H1 (cell line): Measurements from ENCODE around the gene KATNBL1. TPM values are rescaled to one million over a fixed set of nuclear protein-coding genes. Genes with fewer than 3 reads are reported as not detected.

ENCODE experiments used
- CTCF ChIA-PET: fragments of 300-600 bp; sonication (Branson Sonifier 250); formaldehyde crosslinking; loops from one replicate; lab custom pipeline; 2021; ENCODE audit not compliant: partially characterized antibody; lab: Charles Lee
- POLR2A ChIA-PET: fragments of 300-600 bp; sonication (Branson Sonifier 250); formaldehyde crosslinking; loops from one replicate; lab custom pipeline; 2021; ENCODE audit warnings: inconsistent platforms; ENCODE audit not compliant: partially characterized antibody; lab: Charles Lee
- DNase-seq, 2 experiments: peaks; one replicate each; pipeline versions ENCODE4 v3.0.0 to v3.0.0-alpha.2; 2010 to 2022; ENCODE audit warnings: low spot score in 2 of 2, low read depth in 1 of 2, mixed read lengths in 1 of 2
- FAIRE-seq: peaks from 2 replicates; lab custom pipeline; 2011; peaks lifted over from hg19 to GRCh38; lab: Jason Lieb, UNC
- H2AFZ ChIP-seq: 2 replicates; pipeline ENCODE4 v1.8.1; 2012; ENCODE audit warnings: low read length, inconsistent platforms
- H2AK5ac ChIP-seq: 2 replicates; pipeline ENCODE4 v1.6.1; 2013; ENCODE audit warnings: low read depth, low read length
- H2BK120ac ChIP-seq: replicated peaks from 2 replicates; pipeline ENCODE3; 2013; ENCODE audit warnings: low read depth, low read length, inconsistent platforms
- H2BK12ac ChIP-seq: 2 replicates; pipeline ENCODE4 v1.6.1; 2013; ENCODE audit warnings: low read depth, low read length
- H2BK15ac ChIP-seq: 2 replicates; pipeline ENCODE4 v1.6.1; 2013; ENCODE audit warnings: low read length
- H2BK20ac ChIP-seq: 2 replicates; pipeline ENCODE4 v1.6.1; 2013; ENCODE audit warnings: low read length
- H2BK5ac ChIP-seq: 2 replicates; pipeline ENCODE4 v1.6.1; 2013; ENCODE audit warnings: low read depth, low read length
- H3K14ac ChIP-seq: 2 replicates; pipeline ENCODE4 v1.6.1; 2013; ENCODE audit warnings: inconsistent platforms; ENCODE audit not compliant: insufficient read length
- H3K18ac ChIP-seq: 2 replicates; pipeline ENCODE4 v1.6.1; 2013; ENCODE audit warnings: low read length; ENCODE audit errors: extremely low read depth
- H3K23ac ChIP-seq: 2 replicates; pipeline ENCODE4 v1.6.1; 2013; ENCODE audit warnings: inconsistent platforms; ENCODE audit not compliant: insufficient read length
- H3K23me2 ChIP-seq: 2 replicates; pipeline ENCODE4 v1.6.1; 2013; ENCODE audit warnings: low read depth, low read length
- H3K27ac ChIP-seq: 2 replicates; pipeline ENCODE4 v1.6.1; 2011; ENCODE audit warnings: low read depth, low read length, inconsistent platforms
- H3K27me3 ChIP-seq, 4 experiments: replicated peaks in 1 of 4; 1 replicate in 1 of 4; 2 replicates in 3 of 4; pipeline versions ENCODE4 v1.6.1 to v1.8.1; 2011 to 2013; ENCODE audit warnings: low read length in 3 of 4, mild to moderate bottlenecking in 3 of 4, inconsistent platforms in 2 of 4, mixed read lengths in 2 of 4, moderate library complexity in 1 of 4; ENCODE audit not compliant: control insufficient read depth in 3 of 4, insufficient read depth in 3 of 4; ENCODE audit errors: extremely low read depth in 1 of 4
- H3K36me3 ChIP-seq, 4 experiments: 2 replicates each; pipeline versions ENCODE4 v1.6.1 to v1.8.1; 2011 to 2013; ENCODE audit warnings: mild to moderate bottlenecking in 4 of 4, low read length in 3 of 4, moderate library complexity in 2 of 4, control low read depth in 1 of 4, inconsistent platforms in 1 of 4; ENCODE audit not compliant: insufficient read depth in 4 of 4, control insufficient read depth in 2 of 4
- H3K4ac ChIP-seq: replicated peaks from 2 replicates; pipeline ENCODE3; 2013; ENCODE audit warnings: low read length, low read depth, mixed read lengths, inconsistent platforms; ENCODE audit not compliant: insufficient read length
- H3K4me1 ChIP-seq, 4 experiments: replicated peaks in 1 of 4; 1 replicate in 1 of 4; 2 replicates in 3 of 4; pipeline versions ENCODE4 v1.6.1 to v1.8.1; 2011 to 2013; ENCODE audit warnings: low read length in 3 of 4, inconsistent platforms in 2 of 4, mixed read lengths in 1 of 4; ENCODE audit not compliant: insufficient read depth in 4 of 4, control insufficient read depth in 3 of 4
- H3K4me2 ChIP-seq, 2 experiments: 2 replicates each; pipeline versions ENCODE4 v1.6.1 to v1.8.1; 2011 to 2013; ENCODE audit warnings: low read depth in 2 of 2, low read length in 2 of 2, control low read depth in 1 of 2, inconsistent platforms in 1 of 2, mild to moderate bottlenecking in 1 of 2; ENCODE audit not compliant: insufficient read depth in 1 of 2
- H3K4me3 ChIP-seq, 4 experiments: fragments of 200-600, 300-600 bp in 1 of 4; sonication (generic), shearing (Covaris generic), sonication (Bioruptor Twin) in 1 of 4; 2 replicates each; pipeline versions ENCODE4 v1.5.1 to v1.8.1; 2011 to 2016; ENCODE audit warnings: low read length in 4 of 4, low read depth in 3 of 4, control low read depth in 2 of 4, inconsistent platforms in 2 of 4, mild to moderate bottlenecking in 2 of 4, mixed read lengths in 1 of 4, moderate library complexity in 1 of 4; ENCODE audit not compliant: insufficient read depth in 2 of 4; ENCODE audit errors: extremely low read depth in 1 of 4
- H3K56ac ChIP-seq: replicated peaks from 2 replicates; pipeline ENCODE3; 2013; ENCODE audit warnings: low read depth, mild to moderate bottlenecking, mixed read lengths, low read length, inconsistent platforms; ENCODE audit not compliant: insufficient read length
- H3K79me1 ChIP-seq: 2 replicates; pipeline ENCODE4 v1.6.1; 2013; ENCODE audit warnings: low read depth, low read length, control low read depth
- H3K79me2 ChIP-seq, 2 experiments: 2 replicates each; pipeline versions ENCODE4 v1.6.1 to v1.8.1; 2012 to 2013; ENCODE audit warnings: low read length in 2 of 2, mild to moderate bottlenecking in 2 of 2, inconsistent platforms in 1 of 2; ENCODE audit not compliant: insufficient read depth in 2 of 2, control insufficient read depth in 1 of 2
- H3K9ac ChIP-seq, 4 experiments: replicated peaks in 1 of 4; 1 replicate in 1 of 4; 2 replicates in 3 of 4; pipeline versions ENCODE4 v1.6.1 to v1.8.1; 2011 to 2013; ENCODE audit warnings: low read depth in 3 of 4, low read length in 3 of 4, control low read depth in 2 of 4, mild to moderate bottlenecking in 2 of 4, moderate library complexity in 2 of 4, inconsistent platforms in 1 of 4; ENCODE audit errors: extremely low read depth in 1 of 4
- H3K9me3 ChIP-seq, 2 experiments: 2 replicates each; pipeline versions ENCODE4 v1.6.1 to v1.8.1; 2012 to 2013; ENCODE audit warnings: mild to moderate bottlenecking in 2 of 2, moderate library complexity in 2 of 2, control low read depth in 1 of 2, inconsistent platforms in 1 of 2, low read depth in 1 of 2, low read length in 1 of 2, mixed read lengths in 1 of 2; ENCODE audit not compliant: insufficient read depth in 2 of 2
- H4K20me1 ChIP-seq, 2 experiments: replicated peaks in 1 of 2; 2 replicates each; pipeline versions ENCODE3 to v1.8.1; 2011 to 2013; ENCODE audit warnings: inconsistent platforms in 2 of 2, low read length in 2 of 2, mild to moderate bottlenecking in 1 of 2; ENCODE audit not compliant: insufficient read depth in 2 of 2, control insufficient read depth in 1 of 2
- H4K5ac ChIP-seq: 2 replicates; pipeline ENCODE4 v1.6.1; 2013; ENCODE audit warnings: low read length, low read depth, mixed read lengths, inconsistent platforms; ENCODE audit not compliant: insufficient read length
- H4K8ac ChIP-seq: 2 replicates; pipeline ENCODE4 v1.8.0; 2013; ENCODE audit warnings: mild to moderate bottlenecking, moderate library complexity, low read length, inconsistent platforms; ENCODE audit not compliant: insufficient read depth; ENCODE audit errors: extremely low read depth
- H4K91ac ChIP-seq: replicated peaks from 2 replicates; pipeline ENCODE3; 2013; ENCODE audit warnings: low read length, mixed read lengths, inconsistent platforms; ENCODE audit not compliant: insufficient read length
- ASH2L ChIP-seq: fragments of 200-600, 300-600 bp; sonication (generic); IDR thresholded peaks from one replicate; pipeline ENCODE4 v1.7.1; 2017; ENCODE audit warnings: low read length
- CREB1 ChIP-seq: IDR thresholded peaks from 2 replicates; pipeline ENCODE4 v1.6.1; 2012; ENCODE audit warnings: inconsistent platforms
- CTBP2 ChIP-seq: IDR thresholded peaks from 2 replicates; pipeline ENCODE4 v1.7.0; 2011; ENCODE audit warnings: borderline replicate concordance, mild to moderate bottlenecking, moderate library complexity, mixed read lengths, low read length; ENCODE audit not compliant: insufficient read depth, insufficient read length
- EGR1 ChIP-seq: IDR thresholded peaks from 2 replicates; pipeline ENCODE4 v1.6.1; 2011; ENCODE audit warnings: low read depth, low read length, borderline replicate concordance
- HDAC2 ChIP-seq, 2 experiments: fragments of 300-600 bp in 1 of 2; sonication (generic) in 1 of 2; IDR thresholded peaks; 2 replicates each; pipeline ENCODE4 v1.6.1; 2011 to 2012; ENCODE audit warnings: low read depth in 2 of 2, low read length in 2 of 2, mild to moderate bottlenecking in 2 of 2, moderate library complexity in 2 of 2, borderline replicate concordance in 1 of 2, inconsistent platforms in 1 of 2
- NRF1 ChIP-seq: IDR thresholded peaks from 2 replicates; pipeline ENCODE4 v1.6.1; 2011; ENCODE audit warnings: mild to moderate bottlenecking, low read depth, low read length, improper control_type of control experiment
- RNF2 ChIP-seq: fragments of 200-900, 300-1000 bp; sonication (generic); IDR thresholded peaks from 2 replicates; pipeline ENCODE4 v1.7.1; 2016; ENCODE audit warnings: borderline replicate concordance, low read depth, mild to moderate bottlenecking, antibody characterized with exemption, low read length; ENCODE audit not compliant: poor library complexity, severe bottlenecking; ENCODE audit errors: missing control alignments
- RXRA ChIP-seq: IDR thresholded peaks from 2 replicates; pipeline ENCODE4 v1.6.1; 2011; ENCODE audit warnings: low read depth, mild to moderate bottlenecking, low read length, moderate library complexity; ENCODE audit not compliant: insufficient read depth
- SAP30 ChIP-seq: fragments of 300-600 bp; sonication (generic); IDR thresholded peaks from 2 replicates; pipeline ENCODE4 v1.7.1; 2012; ENCODE audit warnings: low read length, moderate library complexity, mild to moderate bottlenecking, inconsistent platforms; ENCODE audit not compliant: insufficient read depth, insufficient replicate concordance
- SIRT6 ChIP-seq: IDR thresholded peaks from one replicate; pipeline ENCODE4 v1.7.1; 2012; ENCODE audit warnings: low read length, inconsistent platforms
- SRF ChIP-seq: IDR thresholded peaks from 2 replicates; pipeline ENCODE4 v1.6.1; 2011; ENCODE audit warnings: mild to moderate bottlenecking, low read depth, low read length, moderate library complexity
- TBP ChIP-seq: IDR thresholded peaks from 2 replicates; pipeline ENCODE4 v1.6.1; 2011; ENCODE audit warnings: low read depth, low read length, improper control_type of control experiment
- TCF12 ChIP-seq: IDR thresholded peaks from 2 replicates; pipeline ENCODE4 v1.6.1; 2011; ENCODE audit warnings: low read depth, mild to moderate bottlenecking, low read length
- TEAD4 ChIP-seq: IDR thresholded peaks from 2 replicates; pipeline ENCODE4 v1.6.1; 2012; ENCODE audit warnings: low read depth, low read length, inconsistent platforms, mixed read lengths
- ZNF274 ChIP-seq: IDR thresholded peaks from 2 replicates; pipeline ENCODE4 v1.7.0; 2012; ENCODE audit warnings: low read length, borderline replicate concordance; ENCODE audit errors: extremely low read depth
- WGBS, 2 experiments: shearing (Covaris generic) in 1 of 2; methylation state at CpG; one replicate each; pipeline versions ENCODE4 v1.1.6 to v1.1.7; 2013 to 2015; ENCODE audit warnings: low lambda C conversion rate in 2 of 2, mixed read lengths in 2 of 2, inconsistent platforms in 1 of 2, low coverage in 1 of 2, missing lambda C conversion rate in 1 of 2; ENCODE audit not compliant: insufficient replicate concordance in 2 of 2, insufficient coverage in 1 of 2, insufficient read length in 1 of 2; ENCODE audit errors: extremely low coverage in 1 of 2, missing lambda C conversion rate in 1 of 2; 5-methylcytosine and 5-hydroxymethylcytosine counted together
- polyA plus RNA-seq, 7 experiments: library from polyadenylated mRNA; depleted of rRNA in 3 of 7; stranded (reverse) in 5 of 7; unstranded in 2 of 7; fragments of >200 nt in 5 of 7; fragments of 200-250 nt in 2 of 7; gene quantifications; 1 replicate in 5 of 7; 2 replicates in 1 of 7; 4 replicates in 1 of 7; pipeline versions ENCODE4 v1.2.1 to v1.2.3, GENCODE V29; 2011 to 2013; ENCODE audit warnings: missing spikeins in 2 of 7, mixed read lengths in 2 of 7
- total RNA-seq: library from RNA; stranded (reverse); fragmentation: NEBNext Ultra II Directional; extraction: Animal tissue kit (Norgen Biotek cat#: 25700); gene quantifications from 2 replicates; pipeline ENCODE4 v1.2.1, GENCODE V29; 2021

The KATNBL1 gene
- total and polyA plus RNA-seq, 2 of the 8 experiments (the other 6 are each of a cell fraction or from before 2014, with no cell fraction given): 14.2 to 51.4 TPM

DNA sequence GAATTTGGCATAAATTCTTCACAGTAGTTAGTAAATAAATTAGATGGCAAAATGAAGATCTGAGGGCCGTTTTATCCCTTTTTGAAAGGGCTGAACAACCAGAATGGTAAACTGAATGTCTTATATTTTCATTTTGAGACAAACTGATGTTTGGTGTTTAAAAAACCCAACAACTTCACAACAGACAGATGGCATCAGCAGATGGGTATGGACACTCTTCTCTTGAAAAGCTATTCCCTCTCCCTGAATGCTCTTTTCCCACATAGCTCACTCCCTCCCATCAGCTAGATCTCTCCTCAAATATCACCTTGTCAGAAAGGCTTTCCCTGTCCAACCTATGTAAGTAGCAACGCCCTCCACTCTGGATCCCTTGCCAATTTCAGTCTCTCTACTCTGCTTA is 48.3 kb upstream of the KATNBL1 start:
- H2BK5ac ChIP-seq: no peak overlapping the region
- H2AK5ac ChIP-seq: no peak overlapping the region
- peaks cover 0 to 4% (median 0%) of the 10 kb centered on the region in 4 experiments; a peak in 2 of 8 replicates for H3K36me3 ChIP-seq
- no peak overlapping the region for H3K18ac ChIP-seq
- H2BK12ac ChIP-seq: no peak overlapping the region
- H2BK120ac ChIP-seq: no peak overlapping the region
- no peak overlapping the region for H3K4me3 ChIP-seq
- 79% methylated on average over 2 of the region's 2 CpGs; no CpG with 5 or more reads in 1 of the 2 experiments for whole genome bisulfite sequencing, 2 experiments
- H3K27me3 ChIP-seq: no peaks in the 10 kb centered on the region
- H2AFZ ChIP-seq: no peak overlapping the region
- no peak overlapping the region for H4K8ac ChIP-seq
- no peak overlapping the region for H2BK15ac ChIP-seq
- H2BK20ac ChIP-seq: no peak overlapping the region
- FAIRE-seq: no peak
- H3K23me2 ChIP-seq: no peaks in the 10 kb centered on the region
- no peak overlapping the region for H3K56ac ChIP-seq
- H3K4me2 ChIP-seq: no peak overlapping the region
- no peaks in the 10 kb centered on the region for H3K4me1 ChIP-seq
- H3K79me2 ChIP-seq: no peaks in the 10 kb centered on the region
- DNase-seq: no peak
- no peak overlapping the region for H4K5ac ChIP-seq
- H3K14ac ChIP-seq: no peak overlapping the region
- no peak overlapping the region for H3K9ac ChIP-seq
- no peaks in the 10 kb centered on the region for H3K79me1 ChIP-seq
- no peaks in the 10 kb centered on the region for H3K9me3 ChIP-seq
- no peak overlapping the region for H3K27ac ChIP-seq
- ChIA-PET POLR2A (no interaction called here), CTCF (interaction anchor here (0.6 to 6.4 kb wide), 3 partner anchors 16 to 94 kb away, joined by 3 to 41 read pairs (median 3); no protein-coding TSS in a partner anchor)
- H3K4ac ChIP-seq: no peak overlapping the region
- no peak overlapping the region for H4K91ac ChIP-seq
- H3K23ac ChIP-seq: no peak overlapping the region
- H4K20me1 ChIP-seq: peaks cover 0 to 1% of the 10 kb centered on the region in 2 experiments
- TF ChIP-seq SIRT6 (no peak), RXRA (no peak), HDAC2 (IDR thresholded peaks at IDR 0.05; ENCODE audit: borderline replicate concordance in 1 of 2, low read depth in 2 of 2, low read length in 2 of 2) (no peak), TBP (no peak), SAP30 (no peak), TEAD4 (no peak), NRF1 (no peak), TCF12 (no peak), SRF (no peak), CREB1 (no peak), RNF2 (no peak), ASH2L (no peak), CTBP2 (no peak), ZNF274 (no peak), EGR1 (no peak)
